Measurements from ENCODE around the gene TRAF7.
A peak's percentile ranks its signal among the peaks of the same experiment; 100 is the strongest.

- TF ChIP-seq CTCF (IDR thresholded peaks at IDR 0.05) (no peak), POLR2A (IDR thresholded peaks at IDR 0.05) (peak in 1 of 2 donors; percentile 38)
These were observed 58.5 kb downstream of the TRAF7 start for GRCh38 chr16:2213817-2214718.

All from Peyer's patch (tissue), 4 donors.